T-cell (primary cell): ENCODE measurements around the gene RAPGEF2. TPM values are rescaled to one million over a fixed set of nuclear protein-coding genes. Genes with fewer than 3 reads are reported as not detected.

Source experiments
- ATAC-seq, 4 experiments: fragments of 200-7000 bp in 3 of 4; fragments of 150-1000 bp in 1 of 4; cut with Tn5 transposase; replicated peaks in 1 of 4; 1 replicate in 3 of 4; 2 replicates in 1 of 4; pipeline ENCODE4 v1.10.0; 2021; ENCODE audit warnings: moderate library complexity in 3 of 4, mild to moderate bottlenecking in 2 of 4, moderate number of reproducible peaks in 1 of 4
- CTCF ChIA-PET, 2 donors: fragments of 300-600 bp; sonication (Branson Sonifier 250); formaldehyde crosslinking; loops; one replicate each; lab custom pipeline; 2022; ENCODE audit warnings: antibody characterized with exemption in 2 of 2; lab: Charles Lee
- POLR2A ChIA-PET, 2 donors: fragments of 300-600 bp; sonication (Branson Sonifier 250); formaldehyde crosslinking; loops; one replicate each; lab custom pipeline; 2022; ENCODE audit warnings: antibody characterized with exemption in 2 of 2; lab: Charles Lee
- DNase-seq, 35 experiments: peaks; one replicate each; pipeline versions ENCODE4 v3.0.0 to v3.0.0-alpha.2; 2013 to 2023
- H3K27ac ChIP-seq: one replicate; pipeline ENCODE4 v1.5.1; 2013; ENCODE audit warnings: low read length
- H3K27me3 ChIP-seq, 2 experiments: replicated peaks in 1 of 2; 1 replicate in 1 of 2; 2 replicates in 1 of 2; pipeline versions ENCODE4 v1.6.1 to v1.7.0; 2013; ENCODE audit warnings: low read length in 1 of 2, mixed read lengths in 1 of 2; ENCODE audit not compliant: control insufficient read depth in 2 of 2, insufficient read depth in 2 of 2; ENCODE audit errors: extremely low read depth in 1 of 2
- H3K36me3 ChIP-seq, 2 donors: 1 replicate in 1 of 2; 2 replicates in 1 of 2; pipeline versions ENCODE4 v1.6.1 to v1.7.0; 2013; ENCODE audit warnings: low read length in 1 of 2; ENCODE audit not compliant: control insufficient read depth in 2 of 2, insufficient read depth in 1 of 2; ENCODE audit errors: extremely low read depth in 1 of 2
- H3K4me1 ChIP-seq, 2 experiments: 1 replicate in 1 of 2; 2 replicates in 1 of 2; pipeline versions ENCODE4 v1.6.1 to v1.7.0; 2013; ENCODE audit warnings: low read length in 2 of 2, mixed read lengths in 1 of 2; ENCODE audit not compliant: insufficient read depth in 2 of 2, control insufficient read depth in 1 of 2; ENCODE audit errors: extremely low read depth in 1 of 2
- H3K4me3 ChIP-seq, 2 donors: 1 replicate in 1 of 2; 2 replicates in 1 of 2; pipeline versions ENCODE4 v1.5.1 to v1.7.0; 2013; ENCODE audit warnings: mild to moderate bottlenecking in 2 of 2, low read length in 1 of 2, moderate library complexity in 1 of 2; ENCODE audit not compliant: control insufficient read depth in 1 of 2; ENCODE audit errors: extremely low read depth in 1 of 2
- H3K9me3 ChIP-seq: 2 replicates; pipeline ENCODE4 v1.7.0; 2013
- H3K27ac Mint-ChIP-seq, 2 donors: one replicate each; pipeline ENCODE4 v1.8.0; 2020 to 2021; ENCODE audit warnings: mild to moderate bottlenecking in 2 of 2, mixed read lengths in 2 of 2
- H3K27me3 Mint-ChIP-seq, 2 donors: one replicate each; pipeline ENCODE4 v1.8.0; 2021 to 2022; ENCODE audit warnings: mixed read lengths in 2 of 2
- H3K36me3 Mint-ChIP-seq: one replicate; pipeline ENCODE4 v1.8.0; 2021; ENCODE audit warnings: mixed read lengths
- H3K4me1 Mint-ChIP-seq, 3 donors: one replicate each; pipeline ENCODE4 v1.8.0; 2020 to 2022; ENCODE audit warnings: mixed read lengths in 3 of 3, mild to moderate bottlenecking in 1 of 3
- H3K4me3 Mint-ChIP-seq, 3 donors: one replicate each; pipeline ENCODE4 v1.8.0; 2020 to 2022; ENCODE audit warnings: mild to moderate bottlenecking in 3 of 3, mixed read lengths in 3 of 3, moderate library complexity in 3 of 3
- H3K9me3 Mint-ChIP-seq, 3 donors: one replicate each; pipeline ENCODE4 v1.8.0; 2020 to 2022; ENCODE audit warnings: mixed read lengths in 3 of 3
- WGBS: methylation state at CpG from one replicate; pipeline ENCODE4 v1.1.5; 2013; ENCODE audit warnings: missing lambda C conversion rate; ENCODE audit not compliant: insufficient coverage; 5-methylcytosine and 5-hydroxymethylcytosine counted together
- total RNA-seq, 35 experiments: library from RNA in 6 of 35; stranded (reverse) in 6 of 35; fragments of 120-200 nt in 1 of 35; gene quantifications; one replicate each; pipeline versions ENCODE4 v1.2.1 to v1.2.4 and lab custom pipeline; 2013 to 2026

RAPGEF2 gene
- total RNA-seq, 5 donors from 2014 or later (not counting 1 experiment from before 2014, with no cell fraction given), result 16.8 to 28.5 (median 26.4) TPM

- Mint-ChIP-seq H3K9me3 (no peaks in the 10 kb centered on the region), H3K36me3 (no peaks in the 10 kb centered on the region), H3K4me3 (no peak overlapping the region), H3K4me1 (peaks cover 4 to 13% (median 6%) of the 10 kb centered on the region in 3 donors), H3K27ac (no peak overlapping the region), H3K27me3 (peaks cover 0 to 3% of the 10 kb centered on the region in 2 donors)
- no peak overlapping the region for H3K27ac ChIP-seq
- ChIA-PET POLR2A (no interaction called here), CTCF (no interaction called here)
- H3K36me3 ChIP-seq, result no peaks in the 10 kb centered on the region
- DNase-seq, result no peak
- H3K9me3 ChIP-seq, result no peaks in the 10 kb centered on the region
- no CpG with 5 or more reads among the region's 1 CpG for WGBS
- no peak overlapping the region for H3K4me3 ChIP-seq
- no peak for ATAC-seq
- peaks cover 0 to 3% of the 10 kb centered on the region in 2 experiments for H3K4me1 ChIP-seq
- peaks cover 0 to 6% of the 10 kb centered on the region in 2 experiments for H3K27me3 ChIP-seq
Observed at GRCh38 chr4:159097144-159097543, 5.7 kb upstream of the RAPGEF2 start.

GRCh38 chr4:159097785-159098184, 5.1 kb upstream of the RAPGEF2 start:
- DNase-seq, result no peak
- peaks cover 0 to 8% of the 10 kb centered on the region in 2 experiments for H3K4me1 ChIP-seq
- no peak overlapping the region for H3K27ac ChIP-seq
- H3K4me3 ChIP-seq, result no peak overlapping the region
- H3K4me3 Mint-ChIP-seq, result no peak overlapping the region
- ChIA-PET CTCF (interaction anchor here (0.5 to 1.1 kb wide), 3 partner anchors 12 to 133 kb away, joined by 3 read pairs; no protein-coding TSS in a partner anchor), POLR2A (no interaction called here)
- no peaks in the 10 kb centered on the region for H3K9me3 ChIP-seq
- no peak overlapping the region for H3K27ac Mint-ChIP-seq
- ATAC-seq, result no peak
- no peaks in the 10 kb centered on the region for H3K36me3 Mint-ChIP-seq
- peaks cover 0 to 10% of the 10 kb centered on the region in 2 experiments for H3K27me3 ChIP-seq
- no peaks in the 10 kb centered on the region for H3K9me3 Mint-ChIP-seq
- H3K27me3 Mint-ChIP-seq, result peaks cover 0 to 3% of the 10 kb centered on the region in 2 donors
- WGBS, result no CpG with 5 or more reads among the region's 1 CpG
- peaks cover 7 to 15% (median 9%) of the 10 kb centered on the region in 3 donors for H3K4me1 Mint-ChIP-seq
- H3K36me3 ChIP-seq, result no peaks in the 10 kb centered on the region

- H3K4me1 ChIP-seq, result peaks cover 0 to 8% of the 10 kb centered on the region in 2 experiments
- H3K27ac ChIP-seq, result no peak overlapping the region
- no peaks in the 10 kb centered on the region for H3K9me3 ChIP-seq
- DNase-seq (no peak), ATAC-seq (no peak)
- H3K27me3 ChIP-seq, result peaks cover 0 to 10% of the 10 kb centered on the region in 2 experiments
- no peaks in the 10 kb centered on the region for H3K36me3 Mint-ChIP-seq
- no peak overlapping the region for H3K27ac Mint-ChIP-seq
- no peak overlapping the region for H3K4me3 ChIP-seq
- ChIA-PET CTCF (interaction anchor here (0.5 to 1.1 kb wide), 2 partner anchors 19 to 133 kb away, joined by 3 read pairs; no protein-coding TSS in a partner anchor), POLR2A (no interaction called here)
- no peak overlapping the region for H3K4me3 Mint-ChIP-seq
- peaks cover 7 to 15% (median 9%) of the 10 kb centered on the region in 3 donors for H3K4me1 Mint-ChIP-seq
- H3K27me3 Mint-ChIP-seq, result peaks cover 0 to 3% of the 10 kb centered on the region in 2 donors
- H3K36me3 ChIP-seq, result no peaks in the 10 kb centered on the region
- no peaks in the 10 kb centered on the region for H3K9me3 Mint-ChIP-seq
Observed at GRCh38 chr4:159098482-159099127, 4.3 kb upstream of the RAPGEF2 start.

- WGBS, result 17% methylated on average over 6 of the region's 14 CpGs
- H3K9me3 ChIP-seq, result no peaks in the 10 kb centered on the region
- CTCF ChIA-PET, result interaction anchor here (0.6 kb wide), 3 partner anchors 9 to 240 kb away, joined by 3 to 5 read pairs (median 4); no protein-coding TSS in a partner anchor
- peaks cover 0 to 10% of the 10 kb centered on the region in 2 experiments for H3K27me3 ChIP-seq
- no peak overlapping the region for H3K27ac ChIP-seq
- peak overlapping the region; percentile 47 to 80 for H3K4me3 ChIP-seq
- peak overlapping the region; percentile 12 to 37 for H3K27ac Mint-ChIP-seq
- POLR2A ChIA-PET, result no interaction called here
- peaks cover 30 to 42% (median 34%) of the 10 kb centered on the region in 3 donors for H3K4me1 Mint-ChIP-seq
- H3K9me3 Mint-ChIP-seq, result no peaks in the 10 kb centered on the region
- H3K36me3 ChIP-seq, result no peaks in the 10 kb centered on the region
- ATAC-seq, result no peak
- DNase-seq, result no peak
- H3K4me3 Mint-ChIP-seq, result peak overlapping the region; percentile 76 to 89 (median 82)
- peaks cover 8 to 21% of the 10 kb centered on the region in 2 experiments for H3K4me1 ChIP-seq
- H3K36me3 Mint-ChIP-seq, result no peaks in the 10 kb centered on the region
- no peaks in the 10 kb centered on the region for H3K27me3 Mint-ChIP-seq
Observed at GRCh38 chr4:159101988-159102621, 774 bp upstream of the RAPGEF2 start.

GRCh38 chr4:159103384-159103990, 608 bp downstream of the RAPGEF2 start:
- Mint-ChIP-seq H3K27me3 (no peaks in the 10 kb centered on the region), H3K9me3 (no peaks in the 10 kb centered on the region), H3K4me3 (peak overlapping the region; percentile 67 to 89 (median 69)), H3K4me1 (peaks cover 36 to 49% (median 37%) of the 10 kb centered on the region in 3 donors), H3K27ac (no peak overlapping the region), H3K36me3 (no peaks in the 10 kb centered on the region)
- DNase-seq, result peak in 21 of 35 experiments; percentile 2 to 48 (median 18)
- H3K4me3 ChIP-seq, result peak overlapping the region; percentile 80 to 93
- POLR2A ChIA-PET, result no interaction called here
- no peaks in the 10 kb centered on the region for H3K9me3 ChIP-seq
- CTCF ChIA-PET, result no interaction called here
- peaks cover 8 to 21% of the 10 kb centered on the region in 2 experiments for H3K4me1 ChIP-seq
- ATAC-seq, result peak; percentile 14 to 45 (median 22)
- no peaks in the 10 kb centered on the region for H3K36me3 ChIP-seq
- H3K27ac ChIP-seq, result peak overlapping the region; percentile 52
- under 1% methylated on average over 53 of the region's 72 CpGs for WGBS
- peaks cover 0 to 10% of the 10 kb centered on the region in 2 experiments for H3K27me3 ChIP-seq
